HG02623 (cell line): ENCODE measurements around the gene AFF4.

Experiments used
- ATAC-seq: cut with Tn5 transposase; IDR thresholded peaks from one replicate; pipeline ENCODE4 v1.9.1; 2021; ENCODE audit warnings: moderate library complexity; ENCODE audit not compliant: unreplicated experiment

The AFF4 gene

GRCh38 chr5:132895719-132896305 lies 67.6 kb downstream of the AFF4 start:
- no peak for ATAC-seq

GRCh38 chr5:132890817-132891216 lies 72.6 kb downstream of the AFF4 start:
- ATAC-seq: no peak

- ATAC-seq: no peak
Measured at GRCh38 chr5:132889501-132889900, 73.9 kb downstream of the AFF4 start.

- ATAC-seq: no peak
Measured at GRCh38 chr5:132887283-132887682, 76.2 kb downstream of the AFF4 start.

- no peak for ATAC-seq
Measured at GRCh38 chr5:132886064-132886823, 77.2 kb downstream of the AFF4 start.

GRCh38 chr5:132884548-132884947 lies 78.9 kb downstream of the AFF4 start:
- ATAC-seq: no peak

GRCh38 chr5:132883261-132883834 lies 80.1 kb downstream of the AFF4 start:
- no peak for ATAC-seq

GRCh38 chr5:132877938-132878337 lies 85.5 kb downstream of the AFF4 start:
- no peak for ATAC-seq

GRCh38 chr5:132877466-132877865 lies 86.0 kb downstream of the AFF4 start:
- no peak for ATAC-seq

GRCh38 chr5:132876020-132876759 lies 87.2 kb downstream of the AFF4 start:
- ATAC-seq: no peak

GRCh38 chr5:132873930-132874271 lies 89.5 kb downstream of the AFF4 start:
- no peak for ATAC-seq

- no peak for ATAC-seq
Measured at GRCh38 chr5:132873119-132873929, 90.1 kb downstream of the AFF4 start, which contains the start of gene LEAP2. Gene LEAP2 (plus strand): TSS chr5:132873668. CDS start chr5:132873695, 27 bp downstream.

- ATAC-seq: no peak
Measured at GRCh38 chr5:132872788-132873118, 90.7 kb downstream of the AFF4 start.

- ATAC-seq: no peak
Measured at GRCh38 chr5:132871459-132872284, 91.8 kb downstream of the AFF4 start.

- ATAC-seq: no peak
Measured at GRCh38 chr5:132870801-132871200, 92.6 kb downstream of the AFF4 start.

- ATAC-seq: no peak
Measured at GRCh38 chr5:132868754-132869153, 94.7 kb downstream of the AFF4 start.

GRCh38 chr5:132867046-132867451 lies 96.4 kb downstream of the AFF4 start:
- no peak for ATAC-seq

GRCh38 chr5:132866342-132867045 lies 96.9 kb downstream of the AFF4 start, which contains the start of the genes GDF9 and UQCRQ:
Gene GDF9 (minus strand): TSS chr5:132866469. CDS start chr5:132864533, 1,936 bp downstream.
Gene UQCRQ (plus strand): TSS chr5:132866642. CDS start chr5:132866882, 240 bp downstream.
- peak; percentile 98 for ATAC-seq

- ATAC-seq: peak; percentile 8
Measured at GRCh38 chr5:132865668-132866341, 97.6 kb downstream of the AFF4 start.
